HepG2 (cell line): ENCODE measurements around the gene DLG5. TPM values are rescaled to one million over a fixed set of nuclear protein-coding genes. Genes with fewer than 3 reads are reported as not detected.

Experiments used
- ASH2L ChIP-seq: fragments of 300-600, 200-600 bp; sonication (generic); IDR thresholded peaks from 2 replicates; pipeline ENCODE4 v1.7.0; 2017; ENCODE audit warnings: low read depth, mild to moderate bottlenecking, moderate library complexity, mixed read lengths, low read length; ENCODE audit not compliant: insufficient read length
- CTCF ChIP-seq: sonication (generic); formaldehyde crosslinking; IDR thresholded peaks from 2 replicates; pipeline ENCODE4 v1.5.0; 2020; ENCODE audit warnings: mild to moderate bottlenecking, missing genetic modification reagents, moderate library complexity
- GABPB1 ChIP-seq: IDR thresholded peaks from 2 replicates; pipeline ENCODE4 v1.6.1; 2016; ENCODE audit warnings: mild to moderate bottlenecking, missing genetic modification reagents, moderate library complexity, missing compliant biosample characterization
- JUND ChIP-seq: sonication (generic); formaldehyde crosslinking; IDR thresholded peaks from 2 replicates; pipeline ENCODE4 v1.8.0; 2022; ENCODE audit warnings: mild to moderate bottlenecking, missing genetic modification reagents
- PATZ1 ChIP-seq: sonication (generic); formaldehyde crosslinking; IDR thresholded peaks from 2 replicates; pipeline ENCODE4 v1.4.0; 2020; ENCODE audit warnings: missing genetic modification reagents
- RFX3 ChIP-seq: IDR thresholded peaks from 2 replicates; pipeline ENCODE4 v1.6.1; 2016; ENCODE audit warnings: missing biosample characterization, missing genetic modification reagents
- SIN3B ChIP-seq: fragments of 150-350 bp; IDR thresholded peaks from 2 replicates; pipeline ENCODE4 v1.6.1; 2014; ENCODE audit warnings: low read length
- YY1 ChIP-seq: IDR thresholded peaks from 2 replicates; pipeline ENCODE4 v1.6.1; 2011; ENCODE audit warnings: low read length, low read depth, moderate library complexity, mild to moderate bottlenecking; ENCODE audit not compliant: insufficient read depth, insufficient replicate concordance
- ZBTB7A ChIP-seq: sonication (generic); formaldehyde crosslinking; IDR thresholded peaks from 2 replicates; pipeline ENCODE4 v1.8.0; 2022; ENCODE audit warnings: mild to moderate bottlenecking, missing genetic modification reagents
- ZBTB7B ChIP-seq: sonication (generic); formaldehyde crosslinking; IDR thresholded peaks from 2 replicates; pipeline ENCODE4 v1.4.0; 2020; ENCODE audit warnings: missing genetic modification reagents
- ZFY ChIP-seq: sonication (generic); formaldehyde crosslinking; IDR thresholded peaks from 2 replicates; pipeline ENCODE4 v1.4.0; 2020; ENCODE audit warnings: missing genetic modification reagents
- ZNF574 ChIP-seq: sonication (generic); formaldehyde crosslinking; IDR thresholded peaks from 2 replicates; pipeline ENCODE4 v1.4.0; 2020; ENCODE audit warnings: missing genetic modification reagents
- ZNF616 ChIP-seq: sonication (generic); formaldehyde crosslinking; IDR thresholded peaks from 2 replicates; pipeline ENCODE4 v1.5.0; 2020; ENCODE audit warnings: low read depth, mild to moderate bottlenecking, missing genetic modification reagents
- ZSCAN25 ChIP-seq: sonication (generic); formaldehyde crosslinking; IDR thresholded peaks from 2 replicates; pipeline ENCODE4 v1.8.0; 2022; ENCODE audit warnings: mild to moderate bottlenecking, missing genetic modification reagents
- ZSCAN29 ChIP-seq: sonication (generic); formaldehyde crosslinking; conservative IDR thresholded peaks from 2 replicates; pipeline ENCODE4 v1.4.0; 2020; ENCODE audit warnings: mild to moderate bottlenecking, missing genetic modification reagents
- polyA plus RNA-seq, 8 experiments: library from polyadenylated mRNA; depleted of rRNA in 3 of 8; stranded (reverse) in 7 of 8; unstranded in 1 of 8; fragments of >200 nt; fragmentation: Illumina TruSeq in 4 of 8; extraction: Trizol in 4 of 8; gene quantifications; 2 replicates each; pipeline versions ENCODE4 v1.2.1 to v1.2.3, GENCODE V29; 2011 to 2016; ENCODE audit warnings: low read depth in 4 of 8, missing spikeins in 1 of 8, mixed read lengths in 1 of 8; ENCODE audit not compliant: insufficient read depth in 1 of 8
- total RNA-seq, 5 experiments: library from RNA; depleted of rRNA; stranded (reverse); fragments of >200 nt; fragmentation: Illumina TruSeq; extraction: Trizol; gene quantifications; 2 replicates each; pipeline ENCODE4 v1.2.3, GENCODE V29; 2016; ENCODE audit warnings: low read depth in 1 of 5
- TF ChIP-seq, protein P1 (sequence below): sonication (generic); formaldehyde crosslinking; IDR thresholded peaks from 2 replicates; pipeline ENCODE4 v1.8.0; 2022; ENCODE audit warnings: missing genetic modification reagents, mild to moderate bottlenecking, inconsistent platforms, borderline replicate concordance
- TF ChIP-seq, protein P2 (sequence below): sonication (generic); formaldehyde crosslinking; IDR thresholded peaks from 2 replicates; pipeline ENCODE4 v1.8.1; 2023; ENCODE audit warnings: mild to moderate bottlenecking, missing genetic modification reagents

The DLG5 gene
- total and polyA plus RNA-seq, 2 of the 13 experiments (the other 11 are each of a cell fraction or from before 2014, with no cell fraction given) = 15.5 to 18.2 TPM

GRCh38 chr10:77926566-77927401 is at the start of gene DLG5 (continued):
- TF ChIP-seq CTCF (CRISPR knock-in tag) (peak; percentile 30; the same call in 1 of the 2 replicates), JUND (CRISPR knock-in tag) (no peak), ZNF574 (CRISPR knock-in tag) (peak; percentile 3; the same call in 1 of the 2 replicates), GABPB1 (CRISPR knock-in tag) (peak; percentile 48; the same call in 1 of the 2 replicates), ZSCAN29 (CRISPR knock-in tag) (no peak), RFX3 (CRISPR knock-in tag) (no peak), ZFY (CRISPR knock-in tag) (peak; percentile 37), ZNF616 (0 out of 2 replicates have a peak, but pooled peaks have one; percentile 35), ZBTB7B (CRISPR knock-in tag) (peak; percentile 33; the same call in 1 of the 2 replicates), YY1 (peak; percentile 81), PATZ1 (CRISPR knock-in tag) (peak; percentile 71; the same call in 1 of the 2 replicates), ZBTB7A (0 out of 2 replicates have a peak, but pooled peaks have one; percentile 34), ZSCAN25 (CRISPR knock-in tag) (0 out of 2 replicates have a peak, but pooled peaks have one; percentile 50), ASH2L (peak; percentile 38), SIN3B (no peak)
- TF ChIP-seq, protein P1, sequence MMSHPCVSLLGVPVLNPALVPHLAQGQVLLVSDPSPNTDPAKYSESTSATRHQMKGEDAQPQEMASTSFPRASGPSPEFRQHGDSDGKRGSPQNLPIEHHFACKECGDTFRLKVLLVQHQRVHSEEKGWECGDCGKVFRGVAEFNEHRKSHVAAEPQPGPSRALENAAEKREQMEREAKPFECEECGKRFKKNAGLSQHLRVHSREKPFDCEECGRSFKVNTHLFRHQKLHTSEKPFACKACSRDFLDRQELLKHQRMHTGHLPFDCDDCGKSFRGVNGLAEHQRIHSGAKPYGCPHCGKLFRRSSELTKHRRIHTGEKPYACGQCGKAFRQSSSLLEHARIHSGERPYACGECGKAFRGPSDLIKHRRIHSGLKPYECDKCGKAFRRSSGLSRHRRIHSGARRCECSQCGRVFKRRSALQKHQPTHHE (CRISPR knock-in tag) = 0 out of 2 replicates have a peak, but pooled peaks have one; percentile 4
- TF ChIP-seq, protein P2, sequence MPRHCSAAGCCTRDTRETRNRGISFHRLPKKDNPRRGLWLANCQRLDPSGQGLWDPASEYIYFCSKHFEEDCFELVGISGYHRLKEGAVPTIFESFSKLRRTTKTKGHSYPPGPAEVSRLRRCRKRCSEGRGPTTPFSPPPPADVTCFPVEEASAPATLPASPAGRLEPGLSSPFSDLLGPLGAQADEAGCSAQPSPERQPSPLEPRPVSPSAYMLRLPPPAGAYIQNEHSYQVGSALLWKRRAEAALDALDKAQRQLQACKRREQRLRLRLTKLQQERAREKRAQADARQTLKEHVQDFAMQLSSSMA (CRISPR knock-in tag) = no peak
